Effector memory CD4-positive, alpha-beta T cell (primary cell): ENCODE data around the gene MAP2.

Source experiments
- DNase-seq, 3 donors: peaks; one replicate each; pipeline ENCODE4 v3.0.0-alpha.2; 2020
- H3K27ac ChIP-seq: 2 replicates; pipeline ENCODE4 v1.7.0; 2013; ENCODE audit warnings: mild to moderate bottlenecking, low read length, moderate library complexity; ENCODE audit not compliant: insufficient read depth, poor library complexity, severe bottlenecking
- H3K27me3 ChIP-seq: replicated peaks from 2 replicates; pipeline ENCODE4 v1.7.0; 2013; ENCODE audit warnings: mild to moderate bottlenecking, low read length; ENCODE audit not compliant: insufficient read depth, control insufficient read depth, poor library complexity, severe bottlenecking
- H3K36me3 ChIP-seq: 2 replicates; pipeline ENCODE4 v1.7.0; 2013; ENCODE audit warnings: mild to moderate bottlenecking, low read length, moderate library complexity; ENCODE audit not compliant: control insufficient read depth, insufficient read depth
- H3K4me1 ChIP-seq: 2 replicates; pipeline ENCODE4 v1.7.0; 2013; ENCODE audit warnings: low read length, mild to moderate bottlenecking; ENCODE audit not compliant: control insufficient read depth, insufficient read depth, poor library complexity, severe bottlenecking
- H3K4me3 ChIP-seq: 2 replicates; pipeline ENCODE4 v1.7.0; 2013; ENCODE audit warnings: low read length, low read depth, mild to moderate bottlenecking; ENCODE audit not compliant: insufficient read depth, poor library complexity, severe bottlenecking
- H3K9me3 ChIP-seq: 2 replicates; pipeline ENCODE4 v1.7.0; 2013; ENCODE audit warnings: mild to moderate bottlenecking, low read length, moderate library complexity; ENCODE audit not compliant: control insufficient read depth

MAP2 gene

DNA sequence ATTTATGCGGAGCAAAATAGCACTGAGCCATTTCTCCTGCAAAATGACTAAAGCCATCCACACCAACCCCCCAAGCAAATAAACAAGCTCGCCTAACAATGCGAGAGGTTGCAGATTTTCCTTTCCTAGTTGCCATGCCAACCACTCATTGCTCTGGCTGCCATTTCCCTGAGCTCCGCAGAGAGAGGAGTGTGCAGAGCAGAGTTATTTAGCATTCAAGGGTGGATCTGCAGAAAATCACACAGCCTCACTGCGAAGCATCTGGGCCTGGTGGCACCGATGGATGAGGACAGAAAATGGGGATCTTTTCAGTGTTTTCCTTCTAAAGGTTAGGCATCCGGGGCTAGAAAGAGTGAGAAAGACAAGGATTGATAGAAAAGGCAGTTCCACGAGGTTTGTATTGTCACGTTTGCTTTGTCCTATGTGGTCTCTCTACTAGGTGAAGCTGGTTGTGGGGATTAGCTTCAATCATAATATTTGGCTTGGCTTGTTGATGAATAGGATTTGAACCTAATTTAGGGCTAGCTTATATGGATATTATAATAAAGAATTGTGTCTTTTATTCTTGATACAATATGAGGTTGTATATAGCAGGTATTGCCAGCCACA lies 237.5 kb downstream of the MAP2 start:
- no peaks in the 10 kb centered on the region for H3K27me3 ChIP-seq
- no peaks in the 10 kb centered on the region for H3K9me3 ChIP-seq
- H3K4me1 ChIP-seq, result no peaks in the 10 kb centered on the region
- no peak overlapping the region for H3K27ac ChIP-seq
- no peak for DNase-seq
- H3K36me3 ChIP-seq, result no peaks in the 10 kb centered on the region
- no peak overlapping the region for H3K4me3 ChIP-seq

DNA sequence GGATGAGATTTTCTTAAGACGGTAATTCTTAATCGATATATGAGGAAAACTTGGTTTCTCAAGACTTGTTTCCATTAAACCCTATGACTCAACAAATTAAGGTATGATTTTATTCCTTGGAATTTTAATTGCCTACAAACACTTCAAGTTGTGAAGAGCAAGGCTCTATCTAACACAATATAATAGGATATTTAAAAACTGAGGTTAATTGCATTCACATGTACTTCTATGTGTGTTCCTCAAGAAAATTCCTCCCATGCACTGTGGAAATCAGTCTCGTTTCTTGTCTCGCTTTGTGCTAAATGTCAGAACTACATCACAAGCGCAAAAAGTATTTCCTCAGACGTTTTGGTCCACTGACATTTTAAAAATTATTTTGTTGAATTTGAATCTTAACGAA lies 238.2 kb downstream of the MAP2 start:
- DNase-seq, result no peak

DNA sequence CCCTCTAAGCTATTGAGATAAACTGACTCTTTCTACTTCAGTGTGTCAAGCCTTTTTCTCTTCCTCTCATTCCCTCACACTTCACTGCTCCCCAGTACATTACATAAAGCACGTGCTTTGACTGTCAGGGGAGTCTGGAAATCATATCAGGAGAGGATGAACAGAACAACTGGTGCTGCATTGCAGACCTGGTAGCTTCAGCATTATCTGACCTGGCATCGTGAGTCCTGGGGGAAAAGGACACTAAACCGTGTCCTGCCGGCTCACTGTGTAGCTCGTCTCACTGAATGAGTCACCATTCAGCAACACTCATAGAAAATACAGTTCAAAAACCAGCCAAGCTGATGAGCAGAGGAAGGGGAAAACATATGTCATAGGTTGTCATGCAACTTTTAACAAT lies 239.3 kb downstream of the MAP2 start:
- no peaks in the 10 kb centered on the region for H3K36me3 ChIP-seq
- DNase-seq, result no peak
- H3K9me3 ChIP-seq, result no peaks in the 10 kb centered on the region
- no peak overlapping the region for H3K27ac ChIP-seq
- no peak overlapping the region for H3K4me3 ChIP-seq
- H3K27me3 ChIP-seq, result no peaks in the 10 kb centered on the region
- no peaks in the 10 kb centered on the region for H3K4me1 ChIP-seq

More for the DNA sequence above, 238.2 kb downstream of the MAP2 start:
- Histone ChIP-seq H3K9me3 (no peaks in the 10 kb centered on the region), H3K4me1 (no peaks in the 10 kb centered on the region), H3K36me3 (no peaks in the 10 kb centered on the region), H3K27ac (no peak overlapping the region), H3K27me3 (no peaks in the 10 kb centered on the region), H3K4me3 (no peak overlapping the region)

DNA sequence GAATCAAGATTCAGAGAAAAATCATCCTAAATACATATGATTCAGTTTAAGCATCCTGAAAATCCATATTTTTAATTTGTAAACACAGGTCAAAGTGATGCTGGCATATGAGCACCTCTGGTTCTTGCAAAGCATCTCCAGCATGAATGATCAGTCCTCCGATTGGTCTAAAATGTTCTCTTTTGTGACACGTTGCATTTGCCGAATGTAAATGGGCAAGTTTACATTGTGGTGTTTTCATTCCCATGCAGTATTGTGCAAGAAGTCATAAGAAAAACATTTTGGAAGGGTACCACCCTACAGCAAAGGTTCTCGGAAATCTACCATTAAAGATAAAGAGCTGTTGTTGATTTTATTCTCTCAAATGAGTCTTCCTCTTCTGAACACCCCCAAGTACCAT lies 239.8 kb downstream of the MAP2 start:
- no peak for DNase-seq
- Histone ChIP-seq H3K9me3 (no peaks in the 10 kb centered on the region), H3K36me3 (no peaks in the 10 kb centered on the region), H3K4me1 (no peaks in the 10 kb centered on the region), H3K27ac (no peak overlapping the region), H3K27me3 (no peaks in the 10 kb centered on the region), H3K4me3 (no peak overlapping the region)

DNA sequence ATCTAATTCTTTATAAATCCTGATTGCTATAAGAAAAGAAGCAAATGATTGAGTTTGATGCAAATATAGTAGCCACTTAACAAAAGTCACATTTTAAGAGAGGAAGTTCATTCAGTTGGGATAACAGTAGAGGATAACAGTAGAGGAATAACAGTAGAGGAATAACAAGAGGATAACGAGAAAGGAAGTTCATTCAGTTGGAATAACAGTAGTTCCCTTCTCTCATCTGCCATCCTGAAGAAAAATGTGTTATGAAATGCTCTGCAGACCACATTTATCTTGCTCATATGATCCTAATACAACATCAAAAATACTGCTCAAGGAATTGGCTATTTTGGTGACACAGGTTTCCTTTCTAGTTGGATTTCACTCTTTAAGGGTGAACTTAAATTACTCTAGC lies 242.4 kb downstream of the MAP2 start:
- no peaks in the 10 kb centered on the region for H3K4me1 ChIP-seq

DNA sequence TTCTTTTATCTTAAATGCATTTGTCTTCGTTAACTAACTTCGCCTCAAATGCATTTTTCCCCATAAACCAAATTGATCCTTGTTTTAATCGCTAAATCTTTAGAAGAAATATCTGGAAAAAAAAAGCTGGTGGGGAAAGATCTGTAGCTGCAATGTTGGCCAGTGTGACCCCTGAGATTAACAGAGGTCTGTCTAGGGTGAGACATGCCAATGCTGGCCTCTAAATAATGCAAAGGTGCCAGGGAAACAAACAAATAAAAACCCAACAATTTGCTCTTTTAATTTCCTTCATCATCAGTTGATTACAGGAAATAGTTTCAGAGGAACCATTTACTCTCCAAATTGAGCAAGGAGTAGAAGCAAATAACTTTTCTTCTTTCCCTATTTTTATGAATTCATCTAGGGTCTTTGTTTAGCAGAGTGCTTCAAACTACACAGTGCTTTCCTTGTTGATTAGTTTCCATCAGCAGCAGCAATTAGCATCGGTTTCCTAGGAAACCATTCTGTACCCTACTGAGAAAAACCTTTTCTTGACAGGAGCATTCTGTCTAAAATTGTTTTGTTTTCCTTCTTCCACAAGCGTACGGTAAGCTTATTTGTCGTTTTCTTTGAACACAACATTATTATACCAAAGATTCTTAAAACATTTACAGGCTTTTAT lies 247.3 kb downstream of the MAP2 start:
- Histone ChIP-seq H3K4me1 (no peaks in the 10 kb centered on the region), H3K27ac (no peak overlapping the region), H3K4me3 (no peak overlapping the region), H3K27me3 (no peaks in the 10 kb centered on the region), H3K36me3 (no peaks in the 10 kb centered on the region), H3K9me3 (no peaks in the 10 kb centered on the region)
- DNase-seq, result no peak

More for the DNA sequence above, 242.4 kb downstream of the MAP2 start:
- H3K27ac ChIP-seq, result no peak overlapping the region
- DNase-seq, result no peak
- H3K36me3 ChIP-seq, result no peaks in the 10 kb centered on the region
- H3K4me3 ChIP-seq, result no peak overlapping the region
- H3K9me3 ChIP-seq, result no peaks in the 10 kb centered on the region
- H3K27me3 ChIP-seq, result no peaks in the 10 kb centered on the region

DNA sequence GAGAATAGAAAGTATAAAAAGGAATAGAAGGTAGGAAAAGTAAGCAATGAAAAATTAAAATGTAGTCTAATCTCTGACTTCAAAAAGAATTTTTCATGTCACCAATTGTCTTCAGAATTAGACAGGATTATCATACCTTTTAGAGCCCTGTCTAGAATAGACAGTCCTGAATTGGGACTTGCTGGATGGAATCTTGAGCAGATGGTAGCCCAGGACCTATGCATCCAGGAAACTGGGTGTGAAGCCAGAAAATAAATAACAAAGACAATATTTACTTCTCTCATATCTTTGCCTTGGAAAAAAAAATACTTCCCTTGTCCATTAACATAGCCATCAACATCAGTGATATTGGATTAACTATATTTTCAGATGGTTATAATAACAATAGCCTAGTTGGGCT lies 250.0 kb downstream of the MAP2 start:
- DNase-seq, result no peak

DNA sequence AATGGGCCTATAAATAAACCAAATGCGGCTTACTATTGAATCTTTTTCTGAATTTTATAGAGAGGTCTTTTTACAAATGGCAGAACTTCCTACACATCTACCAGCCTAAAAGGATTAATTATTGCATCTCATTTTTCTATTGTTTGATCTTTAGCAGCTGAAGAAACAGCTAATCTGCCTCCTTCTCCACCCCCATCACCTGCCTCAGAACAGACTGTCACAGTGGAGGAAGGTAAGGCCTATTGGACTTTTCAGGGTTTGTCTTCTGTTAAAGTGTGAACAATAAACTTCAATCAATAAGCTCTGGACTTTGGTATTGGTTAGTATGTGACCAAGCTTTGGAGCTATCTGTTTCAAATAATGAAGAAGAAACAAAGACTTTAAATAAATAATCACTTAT lies 256.7 kb downstream of the MAP2 start:
- Histone ChIP-seq H3K36me3 (no peaks in the 10 kb centered on the region), H3K27ac (no peak overlapping the region), H3K9me3 (no peaks in the 10 kb centered on the region), H3K4me1 (no peaks in the 10 kb centered on the region), H3K4me3 (no peak overlapping the region), H3K27me3 (no peaks in the 10 kb centered on the region)
- no peak for DNase-seq

More for the DNA sequence above, 250.0 kb downstream of the MAP2 start:
- H3K36me3 ChIP-seq, result no peaks in the 10 kb centered on the region
- H3K27me3 ChIP-seq, result no peaks in the 10 kb centered on the region
- H3K27ac ChIP-seq, result no peak overlapping the region
- H3K4me1 ChIP-seq, result no peaks in the 10 kb centered on the region
- H3K9me3 ChIP-seq, result no peaks in the 10 kb centered on the region
- no peak overlapping the region for H3K4me3 ChIP-seq

DNA sequence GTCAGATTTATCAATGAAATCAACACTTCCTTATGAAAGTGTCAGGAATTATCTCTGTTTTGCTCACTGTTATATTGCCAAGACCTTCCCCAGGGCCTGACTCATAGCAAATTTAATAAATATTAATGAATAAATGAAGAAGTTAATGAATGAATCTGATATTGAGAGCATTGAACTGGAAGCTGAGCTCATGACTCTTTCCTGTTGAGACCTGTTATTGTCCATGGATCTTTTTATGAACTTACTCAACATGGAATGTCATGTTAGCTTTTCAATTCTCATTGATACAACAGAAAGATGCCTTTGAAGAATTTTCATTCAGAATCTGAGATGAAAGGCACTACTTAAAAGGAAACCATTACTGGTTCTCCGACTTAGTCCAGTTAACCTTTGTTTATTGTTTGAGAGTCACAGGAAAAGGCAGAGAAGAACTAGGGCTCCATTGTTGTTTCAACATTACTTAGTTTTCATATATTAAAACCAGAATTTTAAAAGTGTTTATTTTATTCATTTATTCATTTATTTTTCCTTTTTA lies 257.4 kb downstream of the MAP2 start:
- Histone ChIP-seq H3K27me3 (no peaks in the 10 kb centered on the region), H3K4me1 (no peaks in the 10 kb centered on the region), H3K36me3 (no peaks in the 10 kb centered on the region), H3K27ac (no peak overlapping the region), H3K4me3 (no peak overlapping the region), H3K9me3 (no peaks in the 10 kb centered on the region)
- DNase-seq, result no peak

DNA sequence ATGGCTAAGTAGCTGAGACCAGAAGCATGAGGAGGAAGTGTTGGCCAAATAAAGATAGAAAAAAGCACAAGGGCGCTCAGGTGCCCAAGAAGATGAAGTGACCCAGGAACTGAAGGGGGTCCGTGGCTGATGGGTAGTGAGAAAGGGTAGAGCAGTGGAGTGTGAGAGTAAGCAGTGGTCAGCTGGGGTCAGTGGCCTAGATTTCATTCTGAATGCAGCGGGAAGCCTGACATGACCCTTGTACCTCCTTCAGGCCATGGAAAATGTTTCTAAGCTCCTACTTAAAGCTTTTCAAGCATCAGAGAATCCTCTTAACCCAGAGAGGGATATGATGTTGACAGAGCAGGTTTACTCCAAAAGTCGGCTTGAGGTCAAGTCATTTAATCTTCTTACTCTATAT lies 258.8 kb downstream of the MAP2 start:
- Histone ChIP-seq H3K4me3 (no peak overlapping the region), H3K36me3 (no peaks in the 10 kb centered on the region), H3K27me3 (no peaks in the 10 kb centered on the region), H3K27ac (no peak overlapping the region), H3K4me1 (no peaks in the 10 kb centered on the region), H3K9me3 (no peaks in the 10 kb centered on the region)
- no peak for DNase-seq
